Large intestine (tissue), 3 donors: ENCODE results near the gene TARP.

Experiments used
- DNase-seq, 2 donors: peaks; one replicate each; pipeline versions ENCODE4 v3.0.0 to v3.0.0-alpha.2; 2013
- H3K27ac ChIP-seq: one replicate; pipeline ENCODE4 v1.5.1; 2013; ENCODE audit warnings: low read length
- H3K27me3 ChIP-seq: 2 replicates; pipeline ENCODE4 v1.6.1; 2013; ENCODE audit warnings: low read length; ENCODE audit not compliant: control insufficient read depth, insufficient read depth
- H3K36me3 ChIP-seq: 2 replicates; pipeline ENCODE4 v1.6.1; 2013; ENCODE audit warnings: low read length; ENCODE audit not compliant: control insufficient read depth, insufficient read depth
- H3K4me1 ChIP-seq: one replicate; pipeline ENCODE4 v1.6.1; 2013; ENCODE audit warnings: low read length; ENCODE audit not compliant: control insufficient read depth, insufficient read depth
- H3K4me3 ChIP-seq: one replicate; pipeline ENCODE4 v1.5.1; 2013; ENCODE audit warnings: low read length
- H3K9me3 ChIP-seq: one replicate; pipeline ENCODE4 v1.6.1; 2013; ENCODE audit warnings: mild to moderate bottlenecking, low read depth, low read length, moderate library complexity; ENCODE audit not compliant: control insufficient read depth
- WGBS: methylation state at CpG from one replicate; pipeline ENCODE4 v1.1.5; 2013; ENCODE audit warnings: low lambda C conversion rate; ENCODE audit not compliant: insufficient coverage; 5-methylcytosine and 5-hydroxymethylcytosine counted together

TARP gene

DNA sequence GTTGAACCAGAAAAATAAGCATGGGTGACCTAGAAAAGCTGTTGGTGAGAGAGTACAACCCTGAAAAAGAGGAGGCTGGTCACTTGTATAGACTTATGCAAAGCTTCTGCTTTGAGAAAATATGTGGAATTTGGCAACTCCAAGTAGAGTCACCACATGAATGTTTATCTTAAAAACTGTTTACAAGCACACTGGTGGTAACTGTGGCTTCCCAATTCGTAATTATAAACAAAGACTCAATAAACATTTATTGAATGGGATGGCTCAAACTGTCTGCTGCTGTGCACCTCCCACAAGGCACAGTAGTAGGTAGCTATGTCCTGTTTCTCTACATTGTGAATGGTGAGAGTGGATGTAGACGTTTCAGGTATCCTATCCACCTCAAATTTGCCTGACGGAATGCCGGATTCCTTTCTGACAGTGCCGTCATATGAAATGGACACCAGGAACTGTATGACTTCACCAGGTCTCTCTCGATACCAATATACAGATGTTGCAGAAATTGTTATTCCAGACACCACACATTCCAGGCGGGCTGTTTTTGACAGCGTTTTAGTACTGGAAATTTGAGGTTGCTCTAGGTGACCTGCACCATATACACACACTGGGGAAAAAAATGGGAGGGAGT is 43.4 kb upstream of the TARP start:
- Histone ChIP-seq H3K36me3 (no peaks in the 10 kb centered on the region), H3K27ac (no peak overlapping the region), H3K9me3 (no peaks in the 10 kb centered on the region), H3K4me3 (no peak overlapping the region), H3K27me3 (no peaks in the 10 kb centered on the region), H3K4me1 (peaks cover 8% of the 10 kb centered on the region)
- no peak for DNase-seq
- no CpG with 5 or more reads among the region's 8 CpGs for WGBS

DNA sequence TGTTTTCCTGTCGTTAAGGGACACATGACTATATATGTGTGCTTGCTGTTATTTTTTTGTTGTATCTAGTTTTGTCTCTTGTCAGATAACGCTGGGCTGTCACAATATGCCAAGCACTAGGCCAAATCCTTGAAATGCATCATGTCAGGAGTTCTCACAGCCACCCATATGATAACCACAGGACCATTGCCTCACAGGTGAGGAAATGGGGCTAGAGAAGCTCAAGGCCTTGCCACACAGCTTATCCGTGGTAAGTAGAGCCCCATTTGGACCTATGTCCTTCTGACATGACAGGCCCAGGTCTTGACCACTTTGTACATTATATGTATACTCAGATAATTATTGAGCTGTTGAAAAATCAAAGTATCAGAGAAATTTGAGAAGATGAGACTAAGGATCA is 42.0 kb upstream of the TARP start:
- Histone ChIP-seq H3K36me3 (no peaks in the 10 kb centered on the region), H3K27ac (no peak overlapping the region), H3K9me3 (peaks cover 3% of the 10 kb centered on the region), H3K4me1 (peaks cover 8% of the 10 kb centered on the region), H3K27me3 (no peaks in the 10 kb centered on the region), H3K4me3 (no peak overlapping the region)
- 100% methylated on average over 1 of the region's 3 CpGs for WGBS
- DNase-seq: no peak

DNA sequence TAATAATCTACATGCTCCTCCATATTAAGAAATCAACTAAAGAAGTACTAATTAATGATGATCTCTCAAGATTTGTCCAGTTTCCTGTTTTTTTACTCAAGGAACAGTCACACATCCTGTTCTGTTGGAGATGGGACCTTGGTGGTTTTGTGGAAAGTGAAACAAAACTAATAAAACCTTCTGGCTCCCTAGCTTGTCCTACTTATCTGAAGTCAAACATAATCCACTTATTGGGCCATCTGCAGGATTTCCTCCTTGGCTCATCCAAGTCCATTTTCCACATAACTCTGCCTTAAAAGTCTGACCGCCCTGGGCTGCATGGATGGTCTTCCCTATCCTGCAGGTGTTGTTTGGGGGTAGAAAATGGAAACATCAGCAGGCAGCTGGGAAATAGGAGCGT is 39.4 kb upstream of the TARP start:
- Histone ChIP-seq H3K27ac (peak overlapping the region; percentile 52), H3K27me3 (no peaks in the 10 kb centered on the region), H3K4me3 (no peak overlapping the region), H3K36me3 (no peaks in the 10 kb centered on the region), H3K9me3 (peaks cover 3% of the 10 kb centered on the region), H3K4me1 (peaks cover 8% of the 10 kb centered on the region)
- WGBS: no CpG with 5 or more reads among the region's 2 CpGs
- DNase-seq: peak in 1 of 2 donors; percentile 61

DNA sequence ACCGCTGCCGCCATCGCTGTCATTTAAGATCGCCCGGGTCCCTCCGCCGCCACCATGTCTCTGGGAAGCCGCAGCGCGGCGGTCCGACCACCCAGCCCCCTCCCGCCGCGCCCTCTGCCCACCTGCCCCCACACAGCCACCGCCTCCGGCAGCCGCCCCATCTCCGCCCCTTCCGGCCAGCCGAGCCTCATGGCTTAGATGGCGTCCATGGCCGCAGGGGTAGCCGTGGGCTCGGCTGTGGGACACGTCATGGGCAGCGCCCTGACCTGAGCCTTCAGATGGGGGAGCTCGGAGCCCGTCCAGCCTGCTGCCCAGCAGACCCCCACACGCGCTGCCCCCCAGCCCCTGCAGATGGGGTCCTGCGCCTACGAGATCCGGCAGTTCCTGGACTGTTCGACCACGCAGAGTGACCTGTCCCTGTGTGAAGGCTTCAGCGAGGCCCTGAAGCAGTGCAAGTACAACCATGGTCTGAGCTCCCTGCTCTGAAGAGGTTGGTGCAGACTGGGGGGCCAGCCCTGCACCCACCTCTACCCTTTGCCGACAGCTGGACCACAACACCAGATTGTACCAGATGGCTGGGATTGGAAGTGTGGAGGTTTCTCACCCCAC is 38.0 kb upstream of the TARP start:
- H3K4me1 ChIP-seq: peaks cover 8% of the 10 kb centered on the region
- peak; percentile 37 to 66 for DNase-seq
- H3K27ac ChIP-seq: peak overlapping the region; percentile 68
- no peaks in the 10 kb centered on the region for H3K27me3 ChIP-seq
- H3K36me3 ChIP-seq: no peaks in the 10 kb centered on the region
- peaks cover 3% of the 10 kb centered on the region for H3K9me3 ChIP-seq
- WGBS: no CpG with 5 or more reads among the region's 38 CpGs
- peak overlapping the region; percentile 85 for H3K4me3 ChIP-seq

DNA sequence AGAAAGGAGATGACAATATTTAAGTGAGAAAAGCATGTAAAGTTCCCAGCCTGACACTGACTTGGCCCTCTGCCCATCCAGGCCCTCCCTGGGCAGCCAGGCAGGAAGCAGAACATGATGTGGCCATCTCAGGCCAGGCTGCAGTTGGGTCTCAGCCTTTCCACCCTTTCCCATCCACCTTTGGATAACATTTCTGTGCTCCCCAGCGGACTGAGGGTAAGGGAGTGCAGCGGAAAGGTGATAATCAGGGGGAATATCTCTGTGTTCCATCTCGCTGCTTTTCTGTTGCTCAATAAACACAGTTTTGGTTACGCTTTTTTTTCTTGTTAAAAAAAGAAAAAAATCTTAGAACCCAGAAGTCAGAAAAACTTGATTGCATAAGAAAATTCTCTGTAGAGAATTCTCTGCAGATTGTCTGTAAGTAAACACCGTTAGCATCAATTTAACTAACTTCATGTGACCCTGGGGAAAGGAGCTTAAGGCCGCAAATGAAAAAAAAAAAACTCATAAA is 37.2 kb upstream of the TARP start:
- peaks cover 3% of the 10 kb centered on the region for H3K9me3 ChIP-seq
- H3K36me3 ChIP-seq: no peaks in the 10 kb centered on the region
- DNase-seq: no peak
- WGBS: 45% methylated on average over 4 of the region's 6 CpGs
- no peak overlapping the region for H3K27ac ChIP-seq
- no peaks in the 10 kb centered on the region for H3K27me3 ChIP-seq
- peak overlapping the region; percentile 85 for H3K4me3 ChIP-seq
- peaks cover 8% of the 10 kb centered on the region for H3K4me1 ChIP-seq

DNA sequence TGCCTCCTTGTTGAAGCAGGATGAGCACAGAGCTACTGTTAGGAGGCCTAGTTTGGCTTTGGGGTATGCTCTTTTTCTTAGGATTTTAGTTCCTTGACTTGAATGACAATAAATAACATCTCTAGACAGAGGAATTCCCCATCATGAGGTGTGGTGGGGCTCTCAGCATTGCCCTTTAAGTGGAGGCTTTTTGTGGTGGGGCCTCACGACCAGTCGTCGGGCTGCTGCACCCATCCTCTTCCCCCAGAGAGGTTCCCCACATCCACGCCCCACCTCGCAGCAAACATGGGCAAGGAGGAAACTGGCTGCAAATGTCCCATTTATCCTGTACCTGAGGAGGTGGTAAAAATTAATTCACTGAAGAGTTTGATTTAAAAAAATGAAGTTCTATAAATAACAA is 36.1 kb upstream of the TARP start:
- no CpG with 5 or more reads among the region's 5 CpGs for WGBS
- H3K36me3 ChIP-seq: no peaks in the 10 kb centered on the region
- peaks cover 3% of the 10 kb centered on the region for H3K9me3 ChIP-seq
- H3K27ac ChIP-seq: no peak overlapping the region
- no peak overlapping the region for H3K4me3 ChIP-seq
- H3K27me3 ChIP-seq: no peaks in the 10 kb centered on the region
- peaks cover 8% of the 10 kb centered on the region for H3K4me1 ChIP-seq
- DNase-seq: no peak

DNA sequence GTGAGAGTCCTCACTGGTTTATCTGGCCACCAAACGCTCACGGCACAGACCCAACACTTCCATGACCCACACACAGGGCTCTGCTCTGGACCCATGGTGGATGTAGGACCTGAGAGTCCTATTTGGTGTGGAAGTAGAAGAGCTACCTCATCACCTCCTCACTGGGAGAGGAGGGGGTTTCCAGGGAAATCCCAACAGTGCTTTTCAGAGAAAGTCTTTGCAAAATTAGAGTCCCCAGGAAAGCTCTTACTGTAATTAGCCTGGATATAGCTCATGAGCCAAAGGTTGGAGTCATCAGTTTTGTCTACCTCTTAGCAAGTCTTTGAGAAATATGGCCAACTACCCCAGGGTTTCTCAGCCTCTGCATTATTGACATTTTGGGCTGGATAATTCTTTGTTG is 34.7 kb upstream of the TARP start:
- peaks cover 5% of the 10 kb centered on the region for H3K4me1 ChIP-seq
- peaks cover 3% of the 10 kb centered on the region for H3K9me3 ChIP-seq
- no peaks in the 10 kb centered on the region for H3K27me3 ChIP-seq
- no peaks in the 10 kb centered on the region for H3K36me3 ChIP-seq
- no peak overlapping the region for H3K27ac ChIP-seq
- no peak for DNase-seq
- no CpG with 5 or more reads among the region's 2 CpGs for WGBS
- no peak overlapping the region for H3K4me3 ChIP-seq

DNA sequence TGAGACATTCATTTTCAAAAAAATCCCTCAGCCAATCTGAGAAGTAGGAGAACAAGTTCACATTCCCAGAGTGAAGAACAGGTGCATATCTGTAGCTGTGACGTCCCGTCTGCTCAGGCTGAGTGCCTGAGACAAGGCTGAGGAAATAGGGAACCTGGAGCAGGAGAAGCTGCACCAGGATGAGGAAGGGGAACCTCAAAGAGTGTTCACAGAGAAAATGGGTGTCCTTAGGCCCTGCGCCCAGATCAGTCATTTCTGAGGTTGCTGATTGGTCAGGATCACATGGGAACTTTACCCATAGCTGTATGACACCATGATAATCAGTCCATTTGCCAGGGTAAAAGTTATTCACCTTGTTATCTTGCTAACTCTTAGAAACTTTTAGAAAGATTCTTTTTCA is 34.2 kb upstream of the TARP start:
- Histone ChIP-seq H3K36me3 (no peaks in the 10 kb centered on the region), H3K4me3 (no peak overlapping the region), H3K9me3 (peaks cover 3% of the 10 kb centered on the region), H3K27me3 (no peaks in the 10 kb centered on the region), H3K27ac (no peak overlapping the region), H3K4me1 (no peaks in the 10 kb centered on the region)
- WGBS: no CpG with 5 or more reads among the region's 3 CpGs
- DNase-seq: no peak

DNA sequence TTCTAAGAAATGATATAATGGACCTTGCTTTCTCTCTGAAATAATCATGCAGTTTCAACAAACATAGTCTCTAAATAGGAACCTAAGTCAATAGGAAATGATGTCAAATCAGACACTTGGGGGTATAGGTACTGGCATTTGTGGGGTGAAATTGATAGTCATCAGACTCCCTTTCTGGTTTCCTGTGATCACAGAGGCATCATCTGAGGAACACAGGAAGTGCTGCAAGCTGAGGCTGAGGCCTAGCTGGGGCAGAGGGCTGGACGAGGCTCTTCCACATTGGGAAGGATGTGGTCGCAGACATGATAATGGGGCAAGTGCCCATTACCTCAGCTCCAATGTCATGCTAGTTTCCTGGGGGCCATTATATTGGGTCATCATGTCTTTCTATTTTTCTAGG is 33.5 kb upstream of the TARP start:
- Histone ChIP-seq H3K9me3 (peaks cover 3% of the 10 kb centered on the region), H3K36me3 (no peaks in the 10 kb centered on the region), H3K4me3 (no peak overlapping the region), H3K4me1 (no peaks in the 10 kb centered on the region), H3K27me3 (no peaks in the 10 kb centered on the region), H3K27ac (no peak overlapping the region)
- WGBS: no CpG with 5 or more reads among the region's 2 CpGs
- no peak for DNase-seq

DNA sequence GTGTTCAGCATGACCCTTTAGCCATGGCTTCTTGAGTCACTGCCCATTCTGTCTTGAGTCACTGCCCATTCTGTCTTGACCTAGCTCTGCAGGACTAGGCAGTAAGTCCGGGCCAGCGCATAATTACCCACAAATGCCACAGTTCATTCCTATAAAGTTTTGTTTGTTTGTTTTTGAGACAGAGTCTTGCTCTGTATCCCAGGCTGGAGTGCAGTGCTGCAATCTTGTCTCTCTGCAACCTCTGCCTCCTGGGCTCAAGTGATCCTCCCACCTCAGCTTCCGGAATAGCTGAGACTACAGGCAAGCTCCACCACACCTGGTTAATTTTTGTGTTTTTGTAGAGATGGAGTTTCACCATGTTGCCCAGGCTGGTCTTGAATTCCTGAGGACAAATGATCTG is 32.7 kb upstream of the TARP start:
- no CpG with 5 or more reads among the region's 3 CpGs for WGBS
- Histone ChIP-seq H3K4me1 (no peaks in the 10 kb centered on the region), H3K27ac (no peak overlapping the region), H3K27me3 (no peaks in the 10 kb centered on the region), H3K36me3 (no peaks in the 10 kb centered on the region), H3K9me3 (no peaks in the 10 kb centered on the region), H3K4me3 (no peak overlapping the region)
- no peak for DNase-seq

DNA sequence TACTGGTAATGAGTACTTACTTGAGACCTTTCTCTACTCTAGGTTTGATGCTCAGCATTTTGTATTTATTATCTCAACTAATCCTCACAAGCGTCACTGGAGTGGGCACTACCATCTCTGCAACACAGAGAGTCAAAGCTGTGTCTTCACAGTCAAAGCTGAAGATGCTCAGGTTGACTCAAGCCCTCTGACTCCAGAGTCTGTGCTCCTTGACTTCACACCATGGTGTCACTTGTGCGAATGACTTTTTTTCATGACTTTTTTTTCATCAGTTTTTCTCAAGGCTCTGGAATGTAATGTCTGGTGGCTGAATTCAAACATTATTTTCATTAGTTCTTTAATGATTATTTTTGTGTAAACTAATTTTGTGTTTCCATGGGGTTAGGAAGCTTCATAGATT is 30.4 kb upstream of the TARP start:
- Histone ChIP-seq H3K36me3 (no peaks in the 10 kb centered on the region), H3K9me3 (no peaks in the 10 kb centered on the region), H3K4me1 (no peaks in the 10 kb centered on the region), H3K4me3 (no peak overlapping the region), H3K27ac (no peak overlapping the region), H3K27me3 (no peaks in the 10 kb centered on the region)
- no CpG with 5 or more reads among the region's 2 CpGs for WGBS
- no peak for DNase-seq
